Mesenteric fat pad (tissue), 1 donor: ENCODE results near the gene AQP11. TPM values are rescaled to one million over a fixed set of nuclear protein-coding genes. Genes with fewer than 3 reads are reported as not detected.

Experiments used
- DNase-seq: peaks from one replicate; pipeline ENCODE4 v3.0.0-alpha.2; 2020; ENCODE audit warnings: low spot score
- total RNA-seq: library from RNA; stranded (reverse); fragmentation: NEBNext Ultra II Directional; extraction: Animal tissue kit (Norgen Biotek cat#: 25700); gene quantifications from one replicate; pipeline ENCODE4 v1.2.1, GENCODE V29; 2021
- donor health status: DM: yes; HTN: yes; CAD: no.

AQP11 gene
- total RNA-seq, 1 donor from 2014 or later: 0.84 TPM

- DNase-seq: no peak
Measured at GRCh38 chr11:77656362-77656761, 66.6 kb downstream of the AQP11 start.

GRCh38 chr11:77658213-77659013 lies 68.7 kb downstream of the AQP11 start:
- no peak for DNase-seq

Other genes starting within 250 kb of the AQP11 start
- gene PAK1, start 115.9 kb upstream of the AQP11 start, total RNA-seq: 27.4 TPM
- 64.2 TPM for gene CLNS1A, start 47.8 kb downstream of the AQP11 start, total RNA-seq
- 53.5 TPM for gene RSF1, start 230.8 kb downstream of the AQP11 start, total RNA-seq
- gene AAMDC, start 231.2 kb downstream of the AQP11 start, total RNA-seq: 49.1 TPM